ENCODE measurements around the gene FYTTD1. TPM values are rescaled to one million over a fixed set of nuclear protein-coding genes. Genes with fewer than 3 reads are reported as not detected.
"Not testable (repeated sequence)": the region's sequence is repeated elsewhere in the genome, so short reads cannot be mapped to it uniquely, and the experiment has no call there.

Gene FYTTD1
- total RNA-seq, 6 donors from 2014 or later = 25.5 to 50.0 (median 37.5) TPM

- TF ChIP-seq POLR2A (IDR thresholded peaks at IDR 0.05) (no peak), POLR2AphosphoS5 (IDR thresholded peaks at IDR 0.05) (no peak), EP300 (IDR thresholded peaks at IDR 0.05) (no peak)
- TF ChIP-seq, protein P1, sequence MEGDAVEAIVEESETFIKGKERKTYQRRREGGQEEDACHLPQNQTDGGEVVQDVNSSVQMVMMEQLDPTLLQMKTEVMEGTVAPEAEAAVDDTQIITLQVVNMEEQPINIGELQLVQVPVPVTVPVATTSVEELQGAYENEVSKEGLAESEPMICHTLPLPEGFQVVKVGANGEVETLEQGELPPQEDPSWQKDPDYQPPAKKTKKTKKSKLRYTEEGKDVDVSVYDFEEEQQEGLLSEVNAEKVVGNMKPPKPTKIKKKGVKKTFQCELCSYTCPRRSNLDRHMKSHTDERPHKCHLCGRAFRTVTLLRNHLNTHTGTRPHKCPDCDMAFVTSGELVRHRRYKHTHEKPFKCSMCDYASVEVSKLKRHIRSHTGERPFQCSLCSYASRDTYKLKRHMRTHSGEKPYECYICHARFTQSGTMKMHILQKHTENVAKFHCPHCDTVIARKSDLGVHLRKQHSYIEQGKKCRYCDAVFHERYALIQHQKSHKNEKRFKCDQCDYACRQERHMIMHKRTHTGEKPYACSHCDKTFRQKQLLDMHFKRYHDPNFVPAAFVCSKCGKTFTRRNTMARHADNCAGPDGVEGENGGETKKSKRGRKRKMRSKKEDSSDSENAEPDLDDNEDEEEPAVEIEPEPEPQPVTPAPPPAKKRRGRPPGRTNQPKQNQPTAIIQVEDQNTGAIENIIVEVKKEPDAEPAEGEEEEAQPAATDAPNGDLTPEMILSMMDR (IDR thresholded peaks at IDR 0.05) = no peak
- no peak overlapping the region for H3K4me3 ChIP-seq
- H3K9me3 ChIP-seq = no peaks in the 10 kb centered on the region
- ATAC-seq (ENCODE audit: low FRiP score in 2 of 2) (peak in 1 of 2 donors; percentile 61), DNase-seq (no peak)
- no peaks in the 10 kb centered on the region for H3K27me3 ChIP-seq
- peaks cover 0 to 10% (median 7%) of the 10 kb centered on the region in 4 donors for H3K4me1 ChIP-seq
- no peak overlapping the region for H3K27ac ChIP-seq
- WGBS, 2 donors = 58 to 89% methylated on average over 2 of the region's 2 CpGs
- H3K36me3 ChIP-seq = no peaks in the 10 kb centered on the region
Measured at GRCh38 chr3:197730200-197730599, 19.5 kb upstream of the FYTTD1 start.

- peaks cover 6 to 16% (median 12%) of the 10 kb centered on the region in 4 donors for H3K4me1 ChIP-seq
- H3K36me3 ChIP-seq; DNase-seq; H3K27ac ChIP-seq; H3K27me3 ChIP-seq; H3K9me3 ChIP-seq; H3K4me3 ChIP-seq; ATAC-seq (ENCODE audit: low FRiP score in 2 of 2): not testable (repeated sequence)
- 79 to 94% methylated on average over 3 to 5 of the region's 5 CpGs for WGBS, 2 donors
Measured at GRCh38 chr3:197730770-197731169, 18.9 kb upstream of the FYTTD1 start.

GRCh38 chr3:197731483-197731882, 18.2 kb upstream of the FYTTD1 start:
- H3K9me3 ChIP-seq = not testable (repeated sequence)
- 95 to 98% methylated on average over 11 to 15 of the region's 27 CpGs for WGBS, 2 donors
- peak in 1 of 2 donors; percentile 50 for DNase-seq

GRCh38 chr3:197733042-197733441, 16.6 kb upstream of the FYTTD1 start:
- Histone ChIP-seq H3K4me1 (peaks cover 14 to 29% (median 20%) of the 10 kb centered on the region in 4 donors), H3K36me3 (no peaks in the 10 kb centered on the region), H3K27me3 (no peaks in the 10 kb centered on the region), H3K4me3 (no peak overlapping the region), H3K27ac (no peak overlapping the region), H3K9me3 (no peaks in the 10 kb centered on the region)
- DNase-seq (no peak), ATAC-seq (ENCODE audit: low FRiP score in 2 of 2) (no peak)
- TF ChIP-seq, protein P1 (IDR thresholded peaks at IDR 0.05) = no peak
- TF ChIP-seq POLR2AphosphoS5 (IDR thresholded peaks at IDR 0.05) = no peak
- no peak for TF ChIP-seq EP300 (IDR thresholded peaks at IDR 0.05)
- no peak for TF ChIP-seq POLR2A (IDR thresholded peaks at IDR 0.05)
- WGBS, 2 donors = 94 to 95% methylated on average over 4 of the region's 4 CpGs

More at GRCh38 chr3:197731483-197731882, 18.2 kb upstream of the FYTTD1 start:
- H3K4me1 ChIP-seq = peaks cover 8 to 21% (median 15%) of the 10 kb centered on the region in 4 donors
- H3K4me3 ChIP-seq; ATAC-seq (ENCODE audit: low FRiP score in 2 of 2); H3K27me3 ChIP-seq; H3K36me3 ChIP-seq; H3K27ac ChIP-seq: not testable (repeated sequence)

DNA sequence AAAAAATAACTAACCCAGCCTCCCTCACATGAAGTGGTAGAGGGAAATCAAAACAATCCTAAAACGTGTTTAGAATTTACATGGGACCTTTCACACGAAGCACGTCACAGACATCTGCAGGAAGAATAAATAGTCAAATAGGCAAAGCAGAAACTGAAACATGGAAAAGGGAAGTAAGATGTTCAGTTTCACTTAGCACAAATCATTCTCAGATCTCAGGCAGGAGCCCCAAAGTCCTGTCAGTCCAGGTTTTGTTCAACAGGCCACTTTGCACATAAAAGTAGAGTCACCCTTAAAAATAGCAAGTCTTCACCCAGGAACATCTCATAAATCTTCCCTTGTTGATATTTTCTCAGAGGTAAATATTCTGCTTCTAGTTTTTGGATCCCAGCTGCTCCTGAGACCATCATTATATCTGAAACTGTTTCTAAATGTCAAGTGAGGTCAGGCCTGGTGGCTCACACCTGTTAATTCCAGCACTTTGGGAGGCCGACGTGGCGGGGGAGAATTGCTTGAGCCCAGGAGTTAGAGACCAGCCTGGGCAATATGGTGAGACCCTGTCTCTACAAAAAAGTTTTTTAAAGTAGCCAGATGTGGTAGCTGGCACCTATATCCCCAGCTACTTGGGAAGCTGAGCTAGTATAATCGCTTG, 14.9 kb upstream of the FYTTD1 start:
- H3K4me3 ChIP-seq = no peak overlapping the region
- no peak for TF ChIP-seq POLR2A (IDR thresholded peaks at IDR 0.05)
- no peak for TF ChIP-seq POLR2AphosphoS5 (IDR thresholded peaks at IDR 0.05)
- TF ChIP-seq EP300 (IDR thresholded peaks at IDR 0.05) = no peak
- TF ChIP-seq, protein P1 (IDR thresholded peaks at IDR 0.05) = no peak
- H3K27ac ChIP-seq = peak overlapping the region in 2 of 4 donors; percentile 27 to 56
- H3K9me3 ChIP-seq = no peaks in the 10 kb centered on the region
- H3K4me1 ChIP-seq = peaks cover 14 to 29% (median 20%) of the 10 kb centered on the region in 4 donors
- no peak for ATAC-seq (ENCODE audit: low FRiP score in 2 of 2)
- no peaks in the 10 kb centered on the region for H3K27me3 ChIP-seq
- H3K36me3 ChIP-seq = no peaks in the 10 kb centered on the region
- no peak for DNase-seq
- whole genome bisulfite sequencing, 2 donors = 73 to 74% methylated on average over 7 of the region's 7 CpGs

DNA sequence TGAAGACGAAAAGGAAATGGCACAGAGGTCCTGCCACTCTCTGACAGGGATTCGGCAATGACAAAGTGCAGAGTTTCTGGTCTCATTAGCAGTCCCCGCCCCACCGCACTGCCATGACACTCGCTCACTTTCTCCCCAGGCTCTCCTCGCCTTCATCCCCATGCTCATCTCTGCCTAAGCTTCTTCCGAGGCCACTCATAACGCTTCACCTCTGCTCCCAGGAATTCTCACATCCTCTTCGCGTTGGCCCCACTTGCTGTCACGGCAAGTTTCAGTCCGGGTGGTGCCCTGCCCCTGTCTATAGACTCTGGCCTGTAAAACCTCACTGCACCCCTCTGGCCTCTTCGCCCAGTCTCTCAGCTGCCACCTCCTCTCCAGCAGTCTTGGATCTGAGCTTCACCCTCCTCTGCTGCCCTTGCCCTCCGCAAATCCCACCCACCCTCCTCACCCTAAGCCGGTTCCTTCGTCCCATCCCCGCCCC, 13.6 kb upstream of the FYTTD1 start:
- peaks cover 14 to 29% (median 20%) of the 10 kb centered on the region in 4 donors for H3K4me1 ChIP-seq
- no peaks in the 10 kb centered on the region for H3K9me3 ChIP-seq
- H3K36me3 ChIP-seq = no peaks in the 10 kb centered on the region
- 2% methylated on average over 17 of the region's 17 CpGs for WGBS, 2 donors
- TF ChIP-seq, protein P1 (IDR thresholded peaks at IDR 0.05) = no peak
- TF ChIP-seq EP300 (IDR thresholded peaks at IDR 0.05) (no peak), POLR2A (IDR thresholded peaks at IDR 0.05) (no peak), POLR2AphosphoS5 (IDR thresholded peaks at IDR 0.05) (no peak)
- peak overlapping the region; percentile 81 to 95 (median 86) for H3K27ac ChIP-seq
- peak in 1 of 2 donors; percentile 39 for DNase-seq
- peak in 1 of 2 donors; percentile 23 for ATAC-seq (ENCODE audit: low FRiP score in 2 of 2)
- peak overlapping the region; percentile 60 to 100 (median 96) for H3K4me3 ChIP-seq
- H3K27me3 ChIP-seq = no peaks in the 10 kb centered on the region

Data from upper lobe of left lung (tissue), 6 donors.